HG03469 (cell line): ENCODE measurements around the gene ZNF778.
"Not testable (repeated sequence)": the region's sequence is repeated elsewhere in the genome, so short reads cannot be mapped to it uniquely, and the experiment has no call there.

Source experiments
- ATAC-seq: cut with Tn5 transposase; IDR thresholded peaks from one replicate; pipeline ENCODE4 v1.9.1; 2021; ENCODE audit warnings: mild to moderate bottlenecking, moderate library complexity, moderate number of reproducible peaks; ENCODE audit not compliant: unreplicated experiment

Gene ZNF778

DNA sequence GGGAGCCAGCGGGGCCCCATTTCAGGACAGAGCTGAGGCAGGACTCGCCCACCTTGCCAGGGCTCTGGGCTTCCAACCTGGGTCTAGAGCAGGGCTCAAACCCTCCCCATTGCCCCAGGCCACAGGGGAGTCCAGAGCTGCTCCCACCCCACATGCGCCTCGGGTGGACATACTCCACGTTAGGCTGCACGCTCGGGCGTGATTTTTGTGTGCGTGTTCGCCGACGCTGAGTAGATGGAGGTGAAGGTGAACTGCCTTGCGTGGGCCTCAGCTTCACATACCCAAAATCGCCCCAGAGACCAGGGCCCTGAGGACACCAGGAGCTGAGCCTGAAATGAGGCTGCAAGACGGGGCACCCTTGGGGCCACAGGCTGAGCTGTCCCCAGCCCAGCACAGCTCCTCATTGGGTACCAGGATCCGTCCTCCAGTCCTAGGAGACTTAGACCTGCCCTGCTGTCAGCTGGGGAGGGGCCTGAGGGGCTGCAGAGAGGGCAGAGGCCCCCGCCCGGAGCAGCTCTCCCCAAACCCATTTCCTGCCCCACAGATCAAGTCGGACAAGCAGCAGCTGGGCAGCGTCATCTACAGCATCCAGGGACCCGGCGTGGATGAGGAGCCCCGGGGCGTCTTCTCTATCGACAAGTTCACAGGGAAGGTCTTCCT is 37.7 kb upstream of the ZNF778 start:
- ATAC-seq: no peak

DNA sequence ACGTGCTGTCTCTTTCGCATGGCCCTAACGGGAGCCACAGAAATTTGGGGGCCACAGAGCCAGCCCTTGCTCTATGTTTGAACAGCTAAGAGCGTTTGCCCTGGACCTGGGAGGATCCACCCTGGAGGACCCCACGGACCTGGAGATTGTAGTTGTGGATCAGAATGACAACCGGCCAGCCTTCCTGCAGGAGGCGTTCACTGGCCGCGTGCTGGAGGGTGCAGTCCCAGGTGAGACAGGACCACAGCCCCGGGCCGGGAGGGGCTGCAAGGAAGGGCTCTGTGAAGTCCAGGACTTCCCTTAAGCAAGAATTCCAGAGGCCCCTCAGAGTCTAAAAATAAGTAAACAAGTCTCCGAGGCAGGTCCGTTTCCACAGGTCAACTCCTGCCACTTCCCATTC is 34.0 kb upstream of the ZNF778 start:
- no peak for ATAC-seq

DNA sequence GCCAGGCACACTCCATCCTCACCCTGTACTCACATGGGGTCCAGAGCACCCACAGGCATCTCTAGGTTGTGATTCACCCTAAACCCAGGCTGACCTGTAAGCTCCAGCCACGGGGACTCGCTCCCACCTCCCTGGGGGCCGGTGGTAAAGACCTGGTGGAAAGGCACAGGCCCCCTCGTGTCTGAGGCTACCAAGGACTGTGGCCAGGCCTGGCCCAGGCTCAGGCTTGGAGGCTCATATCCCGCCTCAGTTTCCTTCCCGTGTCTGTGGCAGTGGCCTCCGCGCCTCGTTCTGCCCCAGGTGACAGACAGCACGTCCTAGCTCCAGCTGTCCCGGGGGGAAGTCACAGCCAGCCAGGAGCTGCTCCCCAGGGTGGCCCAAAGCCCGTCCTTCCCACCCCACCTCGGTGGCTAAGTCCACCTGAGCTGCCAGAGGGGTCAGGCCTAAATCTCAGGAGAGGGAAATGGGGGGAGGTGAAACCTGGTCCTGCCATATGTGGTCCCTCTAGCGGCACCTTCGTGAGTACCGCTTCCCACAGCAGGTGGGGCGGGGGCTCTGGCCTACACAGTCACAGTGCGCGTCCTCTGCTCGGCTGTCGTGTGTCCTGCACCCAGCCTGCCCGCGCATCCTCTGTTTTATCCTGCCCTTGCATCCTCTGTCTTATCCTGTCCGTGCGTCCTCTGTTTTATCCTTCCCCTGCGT is 33.4 kb upstream of the ZNF778 start:
- no peak for ATAC-seq

DNA sequence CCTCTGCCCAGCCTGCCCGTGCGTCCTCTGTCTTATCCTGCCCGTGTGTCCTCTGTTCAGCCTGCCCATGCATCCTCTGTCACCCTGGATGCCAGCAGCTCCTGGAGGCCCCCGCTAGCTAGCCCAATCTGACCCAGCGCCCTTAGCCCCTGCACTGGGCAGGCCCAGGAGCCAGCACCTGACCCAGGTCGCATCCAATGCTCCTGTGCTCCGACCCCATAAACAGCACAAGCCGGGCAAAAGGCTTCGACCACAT is 32.9 kb upstream of the ZNF778 start:
- ATAC-seq: no peak

DNA sequence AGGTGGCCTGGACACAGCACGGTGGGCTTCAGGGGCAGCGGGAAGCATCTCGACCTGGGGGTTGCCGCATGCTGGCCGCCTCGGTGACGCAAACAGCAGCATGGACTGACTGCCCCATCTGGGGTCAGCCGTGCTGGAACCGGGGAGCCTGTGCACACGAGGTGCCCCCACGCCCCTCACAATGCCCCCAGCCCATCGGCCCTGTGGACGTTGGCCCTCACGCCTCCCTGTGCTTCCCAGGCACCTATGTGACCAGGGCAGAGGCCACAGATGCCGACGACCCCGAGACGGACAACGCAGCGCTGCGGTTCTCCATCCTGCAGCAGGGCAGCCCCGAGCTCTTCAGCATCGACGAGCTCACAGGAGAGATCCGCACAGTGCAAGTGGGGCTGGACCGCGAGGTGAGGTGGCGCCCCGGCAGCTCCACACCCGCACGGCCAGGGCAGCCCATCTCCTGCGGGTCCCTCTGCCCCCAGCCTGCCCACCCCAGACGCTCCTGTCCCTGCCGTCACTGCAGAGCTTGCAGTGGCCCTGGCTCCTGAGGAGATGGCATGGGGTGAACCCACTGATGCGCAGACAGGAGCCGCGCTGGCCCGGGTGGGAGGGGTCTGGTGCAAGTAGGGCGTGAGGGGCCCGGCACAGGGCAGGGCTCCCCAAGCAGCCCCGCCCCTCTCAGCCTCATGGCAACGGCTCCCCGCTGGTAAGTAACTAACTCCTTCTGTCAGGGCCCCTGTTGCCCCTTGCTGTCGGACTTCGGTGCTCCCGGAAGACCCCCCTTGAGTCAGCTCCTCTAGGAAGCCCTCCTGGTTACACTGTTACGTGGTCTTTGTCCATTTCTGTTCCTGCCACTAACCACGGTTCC is 32.3 kb upstream of the ZNF778 start:
- no peak for ATAC-seq

DNA sequence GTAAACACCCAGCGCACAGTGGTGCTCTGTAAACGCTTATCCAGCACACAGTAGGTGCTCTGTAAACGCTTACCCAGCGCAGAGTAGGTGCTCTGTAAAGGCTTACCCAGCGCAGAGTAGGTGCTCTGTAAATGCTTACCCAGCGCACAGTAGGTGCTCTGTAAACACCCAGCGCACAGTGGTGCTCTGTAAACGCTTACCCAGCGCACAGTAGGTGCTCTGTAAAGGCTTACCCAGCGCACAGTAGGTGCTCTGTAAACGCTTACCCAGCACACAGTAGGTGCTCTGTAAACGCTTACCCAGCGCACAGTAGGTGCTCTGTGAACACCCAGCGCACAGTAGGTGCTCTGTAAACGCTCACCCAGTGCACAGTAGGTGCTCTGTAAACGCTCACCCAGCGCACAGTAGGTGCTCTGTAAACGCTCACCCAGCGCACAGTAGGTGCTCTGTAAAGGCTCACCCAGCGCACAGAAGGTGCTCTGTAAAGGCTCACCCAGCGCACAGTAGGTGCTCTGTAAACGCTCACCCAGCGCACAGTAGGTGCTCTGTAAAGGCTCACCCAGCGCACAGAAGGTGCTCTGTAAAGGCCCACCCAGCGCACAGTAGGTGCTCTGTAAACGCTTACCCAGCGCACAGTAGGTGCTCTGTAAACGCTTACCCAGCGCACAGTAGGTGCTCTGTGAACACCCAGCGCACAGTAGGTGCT is 31.5 kb upstream of the ZNF778 start:
- not testable (repeated sequence) for ATAC-seq

DNA sequence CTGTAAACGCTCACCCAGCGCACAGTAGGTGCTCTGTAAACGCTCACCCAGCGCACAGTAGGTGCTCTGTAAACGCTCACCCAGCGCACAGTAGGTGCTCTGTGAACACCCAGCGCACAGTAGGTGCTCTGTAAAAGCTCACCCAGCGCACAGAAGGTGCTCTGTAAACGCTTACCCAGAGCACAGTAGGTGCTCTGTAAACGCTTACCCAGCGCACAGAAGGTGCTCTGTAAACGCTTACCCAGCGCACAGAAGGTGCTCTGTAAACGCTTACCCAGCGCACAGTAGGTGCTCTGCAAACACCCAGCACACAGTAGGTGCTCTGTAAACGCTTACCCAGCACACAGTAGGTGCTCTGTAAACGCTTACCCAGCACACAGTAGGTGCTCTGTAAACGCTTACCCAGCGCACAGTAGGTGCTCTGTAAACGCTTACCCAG is 30.9 kb upstream of the ZNF778 start:
- ATAC-seq: not testable (repeated sequence)

DNA sequence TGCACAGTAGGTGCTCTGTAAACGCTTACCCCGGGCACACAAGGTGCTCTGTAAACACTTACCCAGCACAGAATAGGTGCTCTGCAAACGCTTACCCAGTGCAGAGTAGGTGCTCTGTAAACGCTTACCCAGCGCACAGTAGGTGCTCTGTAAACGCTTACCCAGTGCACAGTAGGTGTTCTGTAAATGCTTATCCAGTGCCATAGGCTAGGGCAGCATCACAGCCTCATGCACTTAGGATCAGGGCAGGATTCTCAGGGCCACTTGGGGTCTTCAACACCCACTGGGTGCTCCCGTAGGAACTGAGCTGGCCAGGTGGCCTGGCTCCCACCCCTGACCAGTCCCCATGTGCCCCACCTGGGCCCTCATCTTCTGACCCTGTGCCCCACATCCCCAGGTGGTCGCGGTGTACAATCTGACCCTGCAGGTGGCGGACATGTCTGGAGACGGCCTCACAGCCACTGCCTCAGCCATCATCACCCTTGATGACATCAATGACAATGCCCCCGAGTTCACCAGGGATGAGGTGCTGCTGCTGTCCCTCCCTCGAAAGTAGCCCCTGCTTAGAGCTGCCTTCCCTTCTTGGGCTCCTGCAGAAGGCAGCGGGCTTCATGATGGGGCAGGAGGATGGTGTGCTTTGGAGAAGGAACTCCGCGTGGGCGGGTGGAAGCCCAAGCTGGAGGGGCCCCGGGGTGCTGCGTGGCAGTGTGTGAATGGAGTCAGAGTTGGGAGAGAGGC is 30.3 kb upstream of the ZNF778 start:
- no peak for ATAC-seq

DNA sequence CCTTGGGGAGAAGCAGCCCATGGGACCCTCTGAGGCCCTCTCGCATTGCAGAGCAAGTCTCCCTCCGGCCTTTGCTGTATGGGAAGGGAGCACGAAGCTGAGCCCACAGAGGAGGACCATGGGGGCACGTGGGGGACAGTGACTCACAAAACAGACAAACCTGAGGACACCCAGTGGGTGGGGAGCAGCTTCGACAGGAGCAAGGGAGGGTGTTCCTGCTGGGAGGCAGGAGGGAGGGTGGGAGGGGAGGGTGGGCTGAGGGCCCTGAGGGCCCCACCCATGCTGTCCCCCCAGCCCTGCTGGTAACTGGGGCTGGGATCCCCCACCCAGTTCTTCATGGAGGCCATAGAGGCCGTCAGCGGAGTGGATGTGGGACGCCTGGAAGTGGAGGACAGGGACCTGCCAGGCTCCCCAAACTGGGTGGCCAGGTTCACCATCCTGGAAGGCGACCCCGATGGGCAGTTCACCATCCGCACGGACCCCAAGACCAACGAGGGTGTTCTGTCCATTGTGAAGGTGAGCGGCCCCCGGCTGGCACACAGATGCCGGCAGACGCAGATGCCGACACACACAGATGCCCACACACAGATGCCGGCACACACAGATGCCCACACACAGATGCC is 29.6 kb upstream of the ZNF778 start:
- ATAC-seq: no peak

DNA sequence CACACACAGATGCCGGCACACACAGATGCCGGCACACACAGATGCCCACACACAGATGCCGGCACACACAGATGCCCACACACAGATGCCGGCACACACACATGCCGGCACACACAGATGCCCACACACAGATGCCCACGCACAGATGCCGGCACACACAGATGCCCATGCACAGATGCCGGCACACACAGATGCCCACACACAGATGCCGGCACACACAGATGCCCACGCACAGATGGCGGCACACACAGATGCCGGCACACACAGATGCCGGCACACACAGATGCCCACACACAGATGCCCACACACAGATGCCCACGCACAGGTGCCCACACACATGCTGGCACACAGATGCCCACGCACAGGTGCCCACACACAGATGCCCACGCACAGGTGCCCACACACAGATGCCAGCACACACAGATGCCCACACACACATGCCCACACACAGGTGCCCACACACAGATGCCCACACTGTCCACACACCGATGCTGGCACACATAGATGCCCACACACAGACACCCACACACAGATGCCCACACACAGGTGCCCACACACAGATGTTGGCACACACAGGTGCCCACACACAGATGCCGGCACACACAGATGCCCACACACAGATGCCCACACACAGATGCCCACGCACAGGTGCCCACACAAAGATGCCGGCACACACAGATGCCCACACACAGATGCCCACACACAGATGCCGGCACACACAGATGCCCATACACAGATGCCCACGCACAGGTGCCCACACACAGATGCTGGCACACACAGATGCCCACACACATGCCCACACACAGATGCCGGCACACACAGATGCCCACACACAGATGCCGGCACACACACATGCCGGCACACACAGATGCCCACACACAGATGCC is 28.8 kb upstream of the ZNF778 start:
- not testable (repeated sequence) for ATAC-seq

DNA sequence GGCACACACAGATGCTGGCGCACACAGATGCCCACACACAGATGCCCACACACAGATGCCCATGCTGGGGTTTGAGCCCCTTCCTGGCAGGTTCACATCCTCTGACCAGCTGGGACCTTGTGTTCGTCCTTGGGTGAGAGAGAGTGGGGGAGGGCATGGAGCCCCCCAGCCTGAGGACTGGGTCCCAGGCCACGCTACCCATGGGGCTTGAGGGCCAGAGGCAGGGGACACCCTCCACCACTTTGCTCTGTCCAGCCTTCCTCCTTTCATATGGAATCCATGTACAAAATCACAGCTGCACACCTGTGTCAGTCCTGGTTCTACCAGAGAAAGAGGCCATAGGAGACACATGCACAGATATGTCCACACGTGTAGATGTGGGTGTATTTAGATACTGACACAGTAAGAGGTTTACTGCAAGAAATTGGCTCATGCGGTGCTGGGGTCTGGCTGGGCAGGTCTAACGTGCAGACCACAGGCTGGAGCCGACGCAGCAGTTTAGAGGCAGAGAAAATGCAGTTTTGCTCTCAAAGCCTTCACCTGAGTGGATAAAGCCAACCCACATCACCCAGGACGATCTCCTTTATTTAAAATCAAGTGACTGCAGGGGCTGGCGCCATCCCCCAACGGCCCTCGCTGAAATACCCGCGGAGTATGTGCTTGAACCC is 28.0 kb upstream of the ZNF778 start:
- no peak for ATAC-seq

DNA sequence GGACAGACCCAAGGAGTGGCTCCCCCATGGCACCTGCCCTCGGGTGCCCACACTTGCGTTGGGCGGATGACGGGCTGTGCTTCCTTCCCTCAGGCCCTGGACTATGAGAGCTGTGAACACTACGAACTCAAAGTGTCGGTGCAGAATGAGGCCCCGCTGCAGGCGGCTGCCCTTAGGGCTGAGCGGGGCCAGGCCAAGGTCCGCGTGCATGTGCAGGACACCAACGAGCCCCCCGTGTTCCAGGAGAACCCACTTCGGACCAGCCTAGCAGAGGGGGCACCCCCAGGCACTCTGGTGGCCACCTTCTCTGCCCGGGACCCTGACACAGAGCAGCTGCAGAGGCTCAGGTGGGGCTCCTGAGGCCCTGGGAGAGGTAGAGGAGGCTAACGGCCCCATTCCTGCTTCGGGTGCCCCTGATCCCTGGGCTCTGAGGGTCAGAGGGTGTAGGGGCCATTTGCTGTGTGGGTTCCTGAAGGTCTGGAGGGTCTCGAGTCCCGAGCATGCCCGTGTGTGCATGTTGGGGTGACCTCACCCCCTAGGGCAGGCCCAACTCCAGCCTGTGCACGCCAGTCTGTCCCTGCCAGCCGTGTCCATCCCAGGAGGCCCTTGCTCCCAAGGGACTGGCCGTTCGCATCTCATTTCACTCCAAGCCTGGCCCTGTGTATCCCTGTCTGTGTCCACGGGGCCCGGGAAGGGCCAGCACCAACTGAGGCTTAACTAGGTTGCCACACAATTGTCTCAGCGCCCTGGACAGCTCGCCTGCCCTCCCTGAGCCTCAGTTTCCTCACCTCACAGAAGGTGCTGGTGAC is 27.1 kb upstream of the ZNF778 start:
- no peak for ATAC-seq

DNA sequence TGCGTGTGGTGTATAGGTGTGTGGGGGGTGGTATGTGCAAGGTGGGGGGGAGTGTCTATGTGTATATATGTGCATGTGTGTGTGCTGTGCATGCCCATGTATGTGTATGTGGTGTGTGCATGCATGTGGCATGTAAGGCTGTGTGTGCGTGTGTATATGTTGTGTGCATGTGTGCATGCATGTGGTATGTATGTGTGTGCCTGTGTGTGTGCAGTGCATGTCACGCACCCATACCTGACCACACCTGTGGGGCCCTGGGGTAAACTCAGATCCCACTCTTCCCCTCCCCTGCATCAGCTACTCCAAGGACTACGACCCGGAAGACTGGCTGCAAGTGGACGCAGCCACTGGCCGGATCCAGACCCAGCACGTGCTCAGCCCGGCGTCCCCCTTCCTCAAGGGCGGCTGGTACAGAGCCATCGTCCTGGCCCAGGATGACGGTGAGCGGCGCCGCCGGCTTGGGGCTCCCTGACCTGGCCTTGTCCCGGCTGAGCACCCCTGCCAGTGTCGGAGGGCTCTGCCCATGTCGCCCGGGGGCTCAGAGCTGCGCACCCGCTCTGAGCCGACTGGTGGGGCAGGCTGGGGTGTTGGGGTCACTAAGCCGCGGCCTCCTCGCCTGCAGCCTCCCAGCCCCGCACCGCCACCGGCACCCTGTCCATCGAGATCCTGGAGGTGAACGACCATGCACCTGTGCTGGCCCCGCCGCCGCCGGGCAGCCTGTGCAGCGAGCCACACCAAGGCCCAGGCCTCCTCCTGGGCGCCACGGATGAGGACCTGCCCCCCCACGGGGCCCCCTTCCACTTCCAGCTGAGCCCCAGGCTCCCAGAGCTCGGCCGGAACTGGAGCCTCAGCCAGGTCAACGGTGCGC is 26.2 kb upstream of the ZNF778 start:
- ATAC-seq: no peak

DNA sequence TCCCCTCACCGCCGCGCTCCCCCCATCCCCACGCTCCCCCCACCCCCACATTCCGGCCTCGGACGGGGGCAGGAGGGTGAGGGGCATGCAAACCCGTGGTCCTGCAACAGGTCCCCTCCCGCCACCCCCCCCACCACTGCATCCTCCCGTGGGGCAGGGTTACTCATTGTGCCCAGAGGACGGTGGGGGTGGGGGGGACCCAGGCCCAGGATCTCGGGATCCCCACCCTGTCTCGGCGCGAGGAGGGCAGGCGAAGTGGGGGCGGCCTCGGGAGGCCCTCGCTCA is 25.7 kb upstream of the ZNF778 start:
- no peak for ATAC-seq

DNA sequence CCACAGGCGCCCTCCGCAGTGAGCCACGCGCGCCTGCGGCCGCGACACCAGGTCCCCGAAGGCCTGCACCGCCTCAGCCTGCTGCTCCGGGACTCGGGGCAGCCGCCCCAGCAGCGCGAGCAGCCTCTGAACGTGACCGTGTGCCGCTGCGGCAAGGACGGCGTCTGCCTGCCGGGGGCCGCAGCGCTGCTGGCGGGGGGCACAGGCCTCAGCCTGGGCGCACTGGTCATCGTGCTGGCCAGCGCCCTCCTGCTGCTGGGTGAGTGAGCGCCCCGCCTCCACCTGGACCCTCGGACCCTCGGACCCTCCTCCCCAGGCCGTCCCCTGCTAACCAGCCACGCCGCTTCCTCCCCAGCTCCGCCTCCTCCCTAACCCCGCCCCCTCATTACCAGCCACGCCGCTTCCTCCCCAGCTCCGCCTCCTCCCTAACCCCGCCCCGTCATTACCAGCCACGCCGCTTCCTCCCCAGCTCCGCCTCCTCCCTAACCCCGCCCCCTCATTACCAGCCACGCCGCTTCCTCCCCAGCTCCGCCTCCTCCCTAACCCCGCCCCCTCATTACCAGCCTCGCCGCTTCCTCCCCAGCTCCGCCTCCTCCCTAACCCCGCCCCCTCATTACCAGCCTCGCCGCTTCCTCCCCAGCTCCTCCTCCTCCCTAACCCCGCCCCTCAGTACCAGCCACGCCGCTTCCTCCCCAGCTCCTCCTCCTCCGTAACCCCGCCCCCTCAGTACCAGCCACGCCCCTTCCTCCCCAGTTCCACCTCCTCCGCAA is 25.1 kb upstream of the ZNF778 start:
- not testable (repeated sequence) for ATAC-seq

DNA sequence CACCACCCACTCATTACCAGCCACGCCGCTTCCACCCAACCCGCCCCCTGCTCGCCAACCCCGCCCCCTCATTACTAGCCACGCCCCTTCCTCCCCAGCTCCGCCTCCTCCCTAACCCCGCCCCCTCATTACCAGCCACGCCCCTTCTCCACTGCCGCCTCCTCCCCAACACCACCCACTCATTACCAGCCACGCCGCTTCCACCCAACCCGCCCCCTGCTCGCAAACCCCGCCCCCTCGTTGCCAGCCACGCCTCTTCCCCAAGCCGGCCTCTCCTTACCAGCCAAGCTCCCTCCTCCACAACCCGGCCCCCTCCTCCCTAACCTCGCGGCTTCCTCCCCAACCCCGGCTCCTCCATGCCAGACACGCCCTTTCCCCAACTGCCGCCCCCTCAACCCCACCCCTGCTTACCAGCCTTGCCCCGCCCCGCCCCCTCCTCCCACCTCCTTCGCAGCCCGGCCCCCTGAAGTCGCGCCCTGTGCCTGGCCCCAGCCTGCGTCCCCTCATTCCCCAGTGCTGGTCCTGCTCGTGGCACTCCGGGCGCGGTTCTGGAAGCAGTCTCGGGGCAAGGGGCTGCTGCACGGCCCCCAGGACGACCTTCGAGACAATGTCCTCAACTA is 24.4 kb upstream of the ZNF778 start:
- ATAC-seq: no peak
